Measurements from ENCODE around the gene DHCR24. TPM values are rescaled to one million over a fixed set of nuclear protein-coding genes. Genes with fewer than 3 reads are reported as not detected.

The DHCR24 gene
- total and polyA plus RNA-seq, 2 donors (not counting 1 experiment from before 2014, with no cell fraction given): 5.2 to 13.3 TPM

GRCh38 chr1:54931275-54931840 is 44.4 kb upstream of the DHCR24 start:
- Histone ChIP-seq H4K20me1 (ENCODE audit: control insufficient read depth, insufficient read depth, low read length, poor library complexity, severe bottlenecking) (no peaks in the 10 kb centered on the region), H3K27ac (ENCODE audit: low read length in 2 of 2) (no peak overlapping the region), H3K79me2 (ENCODE audit: control insufficient read depth, insufficient read depth, low read length) (no peaks in the 10 kb centered on the region), H3K4me1 (ENCODE audit: control insufficient read depth in 2 of 2, insufficient read depth in 2 of 2, low read length in 2 of 2) (no peaks in the 10 kb centered on the region), H3K27me3 (replicated peaks in 1 of 4; ENCODE audit: control extremely low read depth in 1 of 4, control insufficient read depth in 3 of 4, insufficient read depth in 4 of 4, low read length in 3 of 4) (no peaks in the 10 kb centered on the region), H3K4me3 (ENCODE audit: control extremely low read depth in 1 of 5, extremely low read depth in 1 of 5, insufficient read depth in 1 of 5, low read depth in 2 of 5, low read length in 4 of 5) (no peak overlapping the region), H2AFZ (ENCODE audit: insufficient read depth, low read depth, low read length, poor library complexity, severe bottlenecking) (no peak overlapping the region), H3K9ac (ENCODE audit: low read length) (no peak overlapping the region), H3K4me2 (replicated peaks; ENCODE audit: low read depth, low read length, poor library complexity, severe bottlenecking) (no peak overlapping the region), H3K36me3 (replicated peaks in 1 of 2; ENCODE audit: control extremely low read depth in 1 of 2, control insufficient read depth in 1 of 2, extremely low read depth in 1 of 2, insufficient read depth in 2 of 2, low read length in 1 of 2) (no peaks in the 10 kb centered on the region), H3K9me3 (ENCODE audit: control extremely low read depth in 1 of 3, control insufficient read depth in 2 of 3, insufficient read depth in 1 of 3, low read length in 2 of 3) (no peaks in the 10 kb centered on the region)
- CTCF ChIA-PET: interaction anchor here (4.4 kb wide), 1 partner anchor 14 kb away, joined by 26 read pairs; no protein-coding TSS in a partner anchor
- Mint-ChIP-seq H3K4me1 (no peaks in the 10 kb centered on the region), H3K4me3 (no peak overlapping the region), H3K27ac (no peak overlapping the region), H3K9me3 (ENCODE audit: insufficient read depth) (peaks cover 5% of the 10 kb centered on the region), H3K27me3 (peaks cover 35% of the 10 kb centered on the region)
- ATAC-seq (ENCODE audit: low read depth) (no peak), DNase-seq (no peak)
- no CpG with 5 or more reads among the region's 1 CpG for WGBS (ENCODE audit: insufficient coverage)
- intact Hi-C loops (cut with micrococcal nuclease): no loop called here
- TF ChIP-seq CTCF (IDR thresholded peaks at IDR 0.05) (no peak), EZH2 (IDR thresholded peaks at IDR 0.05; ENCODE audit: borderline replicate concordance, insufficient read depth, low read depth, low read length, poor library complexity, severe bottlenecking) (no peak)
- POLR2A ChIA-PET: no interaction called here

- Mint-ChIP-seq H3K27ac (no peak overlapping the region), H3K4me1 (no peaks in the 10 kb centered on the region), H3K4me3 (no peak overlapping the region), H3K9me3 (ENCODE audit: insufficient read depth) (peaks cover 5% of the 10 kb centered on the region), H3K27me3 (peaks cover 31% of the 10 kb centered on the region)
- H3K27me3 ChIP-seq (replicated peaks in 1 of 4; ENCODE audit: control extremely low read depth in 1 of 4, control insufficient read depth in 3 of 4, insufficient read depth in 4 of 4, low read length in 3 of 4): peaks cover 0 to 2% (median 0%) of the 10 kb centered on the region in 4 experiments
- no peak for ATAC-seq (ENCODE audit: low read depth)
- H3K4me2 ChIP-seq (replicated peaks; ENCODE audit: low read depth, low read length, poor library complexity, severe bottlenecking): no peak overlapping the region
- H3K79me2 ChIP-seq (ENCODE audit: control insufficient read depth, insufficient read depth, low read length): no peaks in the 10 kb centered on the region
- CTCF ChIA-PET: interaction anchor here (4.4 kb wide), 1 partner anchor 16 kb away, joined by 26 read pairs; no protein-coding TSS in a partner anchor
- intact Hi-C loops (cut with micrococcal nuclease): no loop called here
- no peaks in the 10 kb centered on the region for H3K36me3 ChIP-seq (replicated peaks in 1 of 2; ENCODE audit: control extremely low read depth in 1 of 2, control insufficient read depth in 1 of 2, extremely low read depth in 1 of 2, insufficient read depth in 2 of 2, low read length in 1 of 2)
- H2AFZ ChIP-seq (ENCODE audit: insufficient read depth, low read depth, low read length, poor library complexity, severe bottlenecking): no peak overlapping the region
- DNase-seq: no peak
- no peak overlapping the region for H3K27ac ChIP-seq (ENCODE audit: low read length in 2 of 2)
- H3K4me3 ChIP-seq (ENCODE audit: control extremely low read depth in 1 of 5, extremely low read depth in 1 of 5, insufficient read depth in 1 of 5, low read depth in 2 of 5, low read length in 4 of 5): no peak overlapping the region
- H3K4me1 ChIP-seq (ENCODE audit: control insufficient read depth in 2 of 2, insufficient read depth in 2 of 2, low read length in 2 of 2): no peaks in the 10 kb centered on the region
- no peak overlapping the region for H3K9ac ChIP-seq (ENCODE audit: low read length)
- no peaks in the 10 kb centered on the region for H3K9me3 ChIP-seq (ENCODE audit: control extremely low read depth in 1 of 3, control insufficient read depth in 2 of 3, insufficient read depth in 1 of 3, low read length in 2 of 3)
- H4K20me1 ChIP-seq (ENCODE audit: control insufficient read depth, insufficient read depth, low read length, poor library complexity, severe bottlenecking): no peaks in the 10 kb centered on the region
- POLR2A ChIA-PET: no interaction called here
- TF ChIP-seq CTCF (IDR thresholded peaks at IDR 0.05) (no peak), EZH2 (IDR thresholded peaks at IDR 0.05; ENCODE audit: borderline replicate concordance, insufficient read depth, low read depth, low read length, poor library complexity, severe bottlenecking) (no peak)
These were observed 42.7 kb upstream of the DHCR24 start for GRCh38 chr1:54929700-54930099.
